GM12801 (cell line): ENCODE data around the gene ZNF410.

ENCODE experiments used
- TF ChIP-seq, protein P1 (sequence below): IDR thresholded peaks from one replicate; pipeline ENCODE4 v1.5.1; 2011; ENCODE audit warnings: control low read depth; ENCODE audit not compliant: insufficient read length; ENCODE audit errors: extremely low read depth

Gene ZNF410

GRCh38 chr14:73888971-73889370, 2.3 kb downstream of the ZNF410 start:
- TF ChIP-seq, protein P1, sequence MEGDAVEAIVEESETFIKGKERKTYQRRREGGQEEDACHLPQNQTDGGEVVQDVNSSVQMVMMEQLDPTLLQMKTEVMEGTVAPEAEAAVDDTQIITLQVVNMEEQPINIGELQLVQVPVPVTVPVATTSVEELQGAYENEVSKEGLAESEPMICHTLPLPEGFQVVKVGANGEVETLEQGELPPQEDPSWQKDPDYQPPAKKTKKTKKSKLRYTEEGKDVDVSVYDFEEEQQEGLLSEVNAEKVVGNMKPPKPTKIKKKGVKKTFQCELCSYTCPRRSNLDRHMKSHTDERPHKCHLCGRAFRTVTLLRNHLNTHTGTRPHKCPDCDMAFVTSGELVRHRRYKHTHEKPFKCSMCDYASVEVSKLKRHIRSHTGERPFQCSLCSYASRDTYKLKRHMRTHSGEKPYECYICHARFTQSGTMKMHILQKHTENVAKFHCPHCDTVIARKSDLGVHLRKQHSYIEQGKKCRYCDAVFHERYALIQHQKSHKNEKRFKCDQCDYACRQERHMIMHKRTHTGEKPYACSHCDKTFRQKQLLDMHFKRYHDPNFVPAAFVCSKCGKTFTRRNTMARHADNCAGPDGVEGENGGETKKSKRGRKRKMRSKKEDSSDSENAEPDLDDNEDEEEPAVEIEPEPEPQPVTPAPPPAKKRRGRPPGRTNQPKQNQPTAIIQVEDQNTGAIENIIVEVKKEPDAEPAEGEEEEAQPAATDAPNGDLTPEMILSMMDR = no peak

DNA sequence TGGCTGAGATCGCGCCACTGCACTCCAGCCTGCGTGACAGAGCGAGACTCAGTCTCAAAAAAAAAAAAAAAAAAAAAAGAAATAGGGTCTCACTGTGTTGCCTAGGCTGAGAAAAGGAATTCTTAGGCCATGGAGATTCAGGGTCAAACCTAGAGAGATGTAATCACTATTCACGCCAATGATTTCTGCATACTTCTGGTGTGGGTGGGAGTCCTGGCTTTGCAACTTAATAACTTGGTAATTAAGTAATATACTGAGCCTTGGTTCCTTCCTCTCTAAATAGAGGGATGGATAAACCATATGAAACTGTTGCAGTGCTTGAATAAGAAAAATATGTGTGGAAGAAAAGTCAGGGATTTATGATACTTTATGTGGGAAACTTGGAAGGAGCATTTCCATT, 2.7 kb downstream of the ZNF410 start:
- TF ChIP-seq, protein P1 = no peak

GRCh38 chr14:73895939-73896338, 9.3 kb downstream of the ZNF410 start:
- TF ChIP-seq, protein P1 = no peak

DNA sequence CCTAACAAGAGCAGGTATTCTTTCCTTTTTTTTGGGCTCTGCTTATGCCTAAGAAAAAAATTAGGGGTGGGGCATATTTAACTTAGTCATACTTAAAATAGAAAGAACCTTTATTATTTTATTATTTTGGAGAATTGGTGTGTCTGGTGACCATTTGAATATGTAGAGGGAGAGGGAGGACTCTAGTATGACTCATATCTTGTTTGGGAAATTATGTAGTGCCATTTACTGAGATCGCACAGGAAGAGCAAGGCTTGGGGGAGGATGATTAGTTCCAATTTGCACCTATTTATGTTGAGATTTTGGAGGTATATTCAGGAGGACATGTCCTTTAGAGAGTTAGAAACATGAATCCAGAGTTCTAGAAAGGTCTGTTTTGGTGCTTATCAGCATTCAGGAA, 9.9 kb downstream of the ZNF410 start:
- TF ChIP-seq, protein P1 = no peak

DNA sequence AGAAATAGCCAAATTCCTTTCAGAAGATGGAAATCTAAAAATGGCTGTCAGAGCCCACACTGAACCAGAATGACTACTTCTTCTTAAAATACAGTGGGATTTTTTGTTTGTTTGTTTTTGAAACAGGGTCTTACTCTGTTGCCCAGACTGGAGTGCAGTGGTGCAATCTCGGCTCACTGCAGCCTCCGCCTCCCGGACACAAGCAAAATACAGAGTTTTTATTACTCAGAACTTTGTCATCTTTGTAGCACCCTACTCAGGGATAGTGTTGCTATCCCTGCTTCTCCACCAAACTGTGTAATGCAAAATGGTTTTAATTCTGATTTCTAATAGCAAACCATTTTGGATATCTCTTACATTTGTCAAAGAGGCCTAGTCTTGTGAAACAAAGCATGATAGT, 16.4 kb downstream of the ZNF410 start:
- TF ChIP-seq, protein P1 = no peak

GRCh38 chr14:73909681-73910080, 23.0 kb downstream of the ZNF410 start:
- TF ChIP-seq, protein P1 = no peak

- TF ChIP-seq, protein P1 = no peak
These were observed 26.6 kb downstream of the ZNF410 start for GRCh38 chr14:73913256-73913655.

DNA sequence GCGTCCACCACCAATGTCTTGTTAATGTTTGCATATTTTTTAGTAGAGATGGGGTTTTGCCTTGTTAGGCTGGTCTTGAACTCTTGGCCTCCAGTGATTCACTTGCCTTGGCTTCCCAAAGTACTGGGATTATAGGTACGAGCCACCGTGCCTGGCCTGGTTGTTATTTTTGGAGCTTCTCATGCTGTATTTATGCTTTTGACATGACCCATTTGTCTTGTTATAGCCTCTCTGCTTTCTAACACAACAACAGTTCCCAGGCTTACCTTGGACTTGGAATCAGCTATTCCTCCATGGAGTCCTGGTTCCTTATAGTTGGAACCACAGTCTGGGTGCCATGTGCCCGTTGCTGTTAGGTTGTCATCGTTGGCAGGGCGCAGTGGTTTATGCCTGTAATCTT, 29.7 kb downstream of the ZNF410 start:
- TF ChIP-seq, protein P1 = no peak
